Kidney epithelial cell (primary cell): Measurements from ENCODE around the gene QPRT. TPM values are rescaled to one million over a fixed set of nuclear protein-coding genes. Genes with fewer than 3 reads are reported as not detected.
"Not testable (repeated sequence)": the region's sequence is repeated elsewhere in the genome, so short reads cannot be mapped to it uniquely, and the experiment has no call there.

Experiments
- DNase-seq: peaks from one replicate; pipeline ENCODE4 v3.0.0-alpha.2; 2010; ENCODE audit warnings: low read depth
- H3K27me3 ChIP-seq: 2 replicates; pipeline ENCODE4 v1.6.0; 2011; ENCODE audit warnings: low read length; ENCODE audit not compliant: control insufficient read depth, insufficient read depth
- H3K36me3 ChIP-seq: 2 replicates; pipeline ENCODE4 v1.5.1; 2011; ENCODE audit warnings: low read length; ENCODE audit not compliant: control insufficient read depth, insufficient read depth
- H3K4me3 ChIP-seq: 2 replicates; pipeline ENCODE4 v1.5.1; 2011; ENCODE audit warnings: low read depth, mild to moderate bottlenecking, control low read depth, low read length
- CTCF ChIP-seq: IDR thresholded peaks from 2 replicates; pipeline ENCODE4 v1.5.1; 2011; ENCODE audit warnings: mild to moderate bottlenecking, moderate library complexity, low read length, control low read depth, inconsistent platforms; ENCODE audit not compliant: insufficient read depth, poor library complexity, severe bottlenecking
- total RNA-seq: library from RNA; depleted of rRNA; stranded (reverse); fragments of >200 nt; gene quantifications from 2 replicates; pipeline ENCODE4 v1.2.3, GENCODE V29; 2015

QPRT gene
- total RNA-seq, result 47.9 and 60.3 TPM in 2 replicates

GRCh38 chr16:29678691-29679267 lies at the start of gene QPRT:
TSS of gene QPRT (plus strand) at chr16:29679180. CDS start at chr16:29679198, 18 bp downstream.
- Histone ChIP-seq H3K4me3 (peak within 1 kb of the TSS; percentile 54), H3K36me3 (no peaks in the 10 kb centered on the region), H3K27me3 (no peaks in the 10 kb centered on the region)
- no peak for TF ChIP-seq CTCF
- DNase-seq, result peak; percentile 34

- not testable (repeated sequence) for DNase-seq, H3K27me3 ChIP-seq, H3K36me3 ChIP-seq, H3K4me3 ChIP-seq
Observed at GRCh38 chr16:29629318-29629717, 49.7 kb upstream of the QPRT start.

GRCh38 chr16:29631658-29632057 lies 47.3 kb upstream of the QPRT start:
- not testable (repeated sequence) for DNase-seq, H3K36me3 ChIP-seq, H3K4me3 ChIP-seq, H3K27me3 ChIP-seq

GRCh38 chr16:29635902-29636301 lies 43.1 kb upstream of the QPRT start:
- not testable (repeated sequence) for H3K4me3 ChIP-seq, DNase-seq, H3K36me3 ChIP-seq, H3K27me3 ChIP-seq

GRCh38 chr16:29636368-29636767 lies 42.6 kb upstream of the QPRT start:
- H3K4me3 ChIP-seq, H3K27me3 ChIP-seq, H3K36me3 ChIP-seq, DNase-seq: not testable (repeated sequence)

- not testable (repeated sequence) for H3K27me3 ChIP-seq, DNase-seq, H3K4me3 ChIP-seq
Observed at GRCh38 chr16:29638751-29639150, 40.2 kb upstream of the QPRT start.

GRCh38 chr16:29641561-29641960 lies 37.4 kb upstream of the QPRT start:
- no peaks in the 10 kb centered on the region for H3K36me3 ChIP-seq
- DNase-seq, result no peak
- H3K27me3 ChIP-seq, result no peaks in the 10 kb centered on the region
- no peak overlapping the region for H3K4me3 ChIP-seq
- peak; percentile 3 for TF ChIP-seq CTCF

More at GRCh38 chr16:29638751-29639150, 40.2 kb upstream of the QPRT start:
- H3K36me3 ChIP-seq, result not testable (repeated sequence)

GRCh38 chr16:29643596-29643995 lies 35.4 kb upstream of the QPRT start:
- DNase-seq, result no peak
- TF ChIP-seq CTCF, result no peak
- H3K27me3 ChIP-seq, result no peaks in the 10 kb centered on the region
- H3K36me3 ChIP-seq, result no peaks in the 10 kb centered on the region
- no peak overlapping the region for H3K4me3 ChIP-seq
